Nucleus accumbens (tissue), 56 donors: ENCODE measurements around the gene SYCP2.

Source experiments
- DNase-seq, 56 donors: peaks; one replicate each; lab custom pipeline; 2025; lab: John Stamatoyannopoulos, UW

Gene SYCP2

DNA sequence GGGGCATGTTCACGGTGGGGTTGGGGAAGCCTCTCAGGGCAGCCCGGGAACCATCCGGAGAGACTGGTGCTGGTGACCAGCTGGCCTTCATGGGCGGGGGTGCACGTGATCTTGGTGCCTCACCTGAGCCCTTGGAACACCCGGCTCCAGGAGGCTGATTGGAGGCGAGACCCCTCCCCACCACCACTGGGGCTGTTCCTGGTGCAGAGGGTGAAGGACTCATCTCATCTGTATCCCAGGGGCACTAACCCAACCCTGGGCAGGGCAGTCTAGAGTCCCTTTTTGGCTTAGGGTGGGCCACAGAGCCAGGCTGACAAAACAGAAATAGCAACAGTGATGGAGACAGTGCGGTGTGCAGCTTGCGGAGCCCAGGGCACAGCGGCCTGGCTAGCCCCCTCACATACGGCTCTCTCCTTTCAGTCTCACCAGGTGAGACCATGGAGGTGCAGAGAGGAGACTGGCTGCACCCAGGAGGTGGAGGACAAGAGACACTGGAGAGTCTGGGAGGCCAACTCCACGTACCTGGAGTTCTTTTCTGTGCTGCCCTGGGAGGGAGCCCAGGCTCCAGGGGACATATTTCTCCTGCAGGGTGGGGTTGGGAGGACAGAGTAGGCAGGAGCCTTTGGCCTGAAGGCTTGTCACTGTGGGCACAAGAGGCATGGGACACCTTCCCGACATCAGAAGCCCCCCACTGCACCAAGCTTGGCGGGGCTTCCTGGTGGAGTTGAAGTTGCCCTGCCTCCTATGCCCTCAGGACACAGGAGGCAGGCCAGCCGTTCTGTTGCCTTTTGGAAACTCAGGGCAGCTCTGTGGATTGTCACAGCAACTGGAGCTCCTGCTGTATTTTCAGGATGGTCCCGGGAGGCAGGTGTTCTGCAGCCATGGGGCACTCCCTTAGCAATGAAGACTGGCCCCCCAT is 106.0 kb downstream of the SYCP2 start:
- no peak for DNase-seq

DNA sequence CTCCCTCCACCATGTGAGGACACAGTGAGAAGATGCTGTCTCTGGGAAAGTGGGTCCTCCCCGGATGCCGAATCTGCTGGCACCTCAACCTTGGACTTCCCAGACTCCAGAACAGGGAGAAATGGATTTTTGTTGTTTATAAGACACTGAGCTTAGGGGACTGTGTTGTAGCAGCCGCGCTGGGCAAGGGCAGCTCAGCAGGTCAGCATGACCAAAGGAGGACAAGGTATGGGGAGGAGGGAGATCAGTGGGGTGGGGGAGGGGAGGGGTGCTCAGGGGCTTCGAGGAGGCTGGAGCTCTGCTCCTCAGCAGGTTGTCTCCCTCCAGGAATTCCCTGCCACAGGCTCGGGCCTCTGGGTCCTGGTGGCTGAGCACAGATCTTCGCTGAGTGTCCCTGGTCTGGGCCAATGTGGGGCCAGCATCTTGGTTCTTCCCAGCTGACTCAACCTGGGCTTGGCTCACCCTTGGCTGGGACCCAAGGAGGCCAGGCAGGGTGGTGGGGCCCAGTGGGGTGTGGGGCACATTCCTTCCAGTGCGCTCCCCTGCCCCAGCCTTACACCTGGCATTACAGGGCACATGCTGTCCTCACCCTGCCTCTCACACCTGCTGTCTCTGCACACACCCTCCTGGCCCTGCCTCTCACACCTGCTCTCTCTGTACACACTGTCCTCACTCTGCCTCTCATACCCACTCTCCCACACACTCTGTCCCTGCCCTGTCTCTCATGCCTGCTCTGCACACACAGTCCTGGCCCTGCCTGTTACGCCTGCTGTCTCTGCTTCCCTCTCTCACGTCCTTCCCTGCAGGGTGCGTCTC is 107.3 kb downstream of the SYCP2 start:
- no peak for DNase-seq

GRCh38 chr20:59825563-59825920 is 107.9 kb downstream of the SYCP2 start:
- no peak for DNase-seq

GRCh38 chr20:59824711-59825562 is 108.5 kb downstream of the SYCP2 start:
- no peak for DNase-seq

DNA sequence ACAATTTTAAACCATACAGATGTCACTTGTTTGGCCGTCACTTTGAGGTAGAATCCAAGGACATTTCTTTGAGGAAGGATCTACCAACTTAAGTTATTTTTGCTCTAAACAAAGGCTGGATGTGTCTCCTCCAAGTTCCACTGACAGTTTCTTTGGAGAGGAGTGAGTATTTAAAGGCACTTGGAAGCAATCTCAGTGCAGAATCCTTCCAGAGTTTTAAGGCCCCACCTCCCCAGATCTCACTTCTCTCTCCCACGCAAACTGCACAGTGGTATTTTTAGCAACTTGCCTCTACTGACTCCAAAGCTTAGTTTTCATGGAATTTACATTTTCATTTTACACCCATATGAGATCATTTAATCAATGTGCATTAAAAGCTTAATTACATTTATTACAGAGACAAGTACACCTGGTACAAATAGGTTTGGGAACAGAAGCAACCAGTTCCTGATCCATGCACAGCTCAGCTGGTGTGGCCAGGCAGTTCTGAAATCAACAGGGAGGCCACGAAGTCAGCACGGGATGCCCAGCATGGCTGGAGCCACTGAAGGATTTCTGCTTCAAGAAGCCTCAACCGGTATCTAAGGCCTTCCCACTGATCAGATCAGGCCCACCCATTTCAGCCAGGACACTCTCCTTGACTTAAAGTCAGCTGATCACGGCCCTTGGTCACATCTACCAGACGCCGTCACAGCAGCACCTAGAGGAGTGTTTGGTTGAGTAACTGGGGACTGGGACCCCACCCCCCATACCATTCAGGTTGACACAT is 109.8 kb downstream of the SYCP2 start:
- DNase-seq = no peak

DNA sequence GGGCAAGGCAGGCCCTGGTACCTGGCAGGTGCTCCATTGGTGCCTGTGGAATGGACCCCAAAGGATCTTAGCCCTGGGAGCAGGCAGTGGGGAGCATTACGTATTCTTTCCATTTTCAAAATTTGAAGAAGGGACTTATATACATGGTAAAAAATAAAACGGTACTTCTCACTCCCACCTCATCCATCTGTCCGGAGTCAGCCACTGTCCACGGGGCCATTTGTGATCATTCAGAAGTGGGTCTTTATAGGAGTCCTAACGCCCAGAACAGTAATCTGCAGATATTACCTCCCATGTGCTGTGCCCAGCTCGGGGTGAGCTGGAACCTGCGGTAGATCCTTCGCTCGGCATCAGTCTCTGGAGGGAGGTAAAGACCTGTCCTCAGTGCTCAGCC is 110.4 kb downstream of the SYCP2 start:
- no peak for DNase-seq

DNA sequence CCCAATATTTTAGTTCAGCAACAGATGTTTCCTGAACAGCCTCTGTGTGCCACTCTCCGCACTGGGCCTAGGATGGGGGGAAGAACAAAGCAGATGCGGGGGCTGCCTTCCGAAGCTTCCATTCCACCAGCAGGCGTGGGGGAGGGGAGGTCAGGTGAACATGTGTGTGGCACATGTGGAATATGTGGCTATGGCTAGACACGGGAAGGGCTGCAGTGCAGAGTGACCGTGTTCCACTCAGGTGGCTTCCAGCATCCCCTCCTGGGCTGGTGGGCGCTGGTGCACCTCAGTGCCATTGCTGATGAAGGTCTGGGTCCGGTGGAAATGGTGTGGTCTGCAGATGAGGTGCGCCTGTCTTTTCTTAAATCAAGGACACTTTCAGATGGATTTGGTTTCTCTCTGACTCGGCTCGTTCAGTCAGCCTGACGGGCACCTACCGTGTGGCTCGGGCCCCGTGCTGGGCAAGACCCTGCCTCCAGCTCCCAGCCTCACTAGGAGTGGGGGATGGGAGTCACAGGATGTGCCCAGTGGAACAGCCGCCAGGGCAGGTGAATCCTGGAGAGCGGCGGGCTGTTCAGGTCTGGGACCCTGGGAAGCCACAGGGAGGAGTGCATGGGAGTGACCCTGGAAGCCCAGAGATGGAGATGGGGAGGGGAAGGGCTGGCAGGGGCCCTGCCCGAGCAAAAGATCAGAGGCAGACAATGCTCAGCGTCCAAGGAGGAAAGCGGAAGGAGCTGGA is 111.0 kb downstream of the SYCP2 start:
- no peak for DNase-seq

DNA sequence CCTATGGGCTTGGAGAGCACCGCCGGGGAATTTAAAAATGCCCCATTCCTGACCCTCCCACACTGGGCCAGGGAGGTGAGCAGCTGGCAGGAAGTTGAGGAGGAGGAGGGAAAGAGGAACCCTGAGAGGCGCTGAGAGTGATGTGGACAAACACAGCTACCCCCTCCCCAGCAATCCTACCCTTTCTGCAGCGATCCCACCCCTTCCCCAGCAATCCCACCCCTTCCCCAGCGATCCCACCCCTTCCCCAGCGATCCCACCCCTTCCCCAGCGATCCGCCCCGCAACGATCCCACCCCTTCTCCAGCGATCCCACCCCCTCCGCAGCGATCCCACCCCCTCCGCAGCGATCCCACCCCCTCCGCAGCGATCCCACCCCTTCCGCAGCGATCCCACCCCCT is 111.6 kb downstream of the SYCP2 start:
- DNase-seq = no peak

DNA sequence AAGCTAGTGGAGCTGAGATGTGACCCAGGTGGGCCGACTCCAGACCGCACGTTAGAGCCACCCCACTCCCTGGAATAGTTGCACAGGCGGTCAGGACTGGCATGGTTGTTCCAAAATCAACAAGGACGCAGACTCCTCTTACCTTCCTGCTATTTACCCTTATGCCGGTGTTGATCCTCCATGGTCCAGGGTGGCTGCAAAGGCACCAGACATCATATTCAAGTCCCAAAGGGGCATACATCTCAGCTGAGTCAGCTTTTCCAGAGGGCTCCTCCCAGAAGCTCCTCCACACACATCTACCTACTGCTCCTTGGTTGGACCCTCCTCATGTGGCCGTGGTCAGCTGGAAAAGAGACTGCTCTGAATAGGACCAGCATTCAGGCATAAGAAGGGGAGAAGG is 112.2 kb downstream of the SYCP2 start:
- no peak for DNase-seq

DNA sequence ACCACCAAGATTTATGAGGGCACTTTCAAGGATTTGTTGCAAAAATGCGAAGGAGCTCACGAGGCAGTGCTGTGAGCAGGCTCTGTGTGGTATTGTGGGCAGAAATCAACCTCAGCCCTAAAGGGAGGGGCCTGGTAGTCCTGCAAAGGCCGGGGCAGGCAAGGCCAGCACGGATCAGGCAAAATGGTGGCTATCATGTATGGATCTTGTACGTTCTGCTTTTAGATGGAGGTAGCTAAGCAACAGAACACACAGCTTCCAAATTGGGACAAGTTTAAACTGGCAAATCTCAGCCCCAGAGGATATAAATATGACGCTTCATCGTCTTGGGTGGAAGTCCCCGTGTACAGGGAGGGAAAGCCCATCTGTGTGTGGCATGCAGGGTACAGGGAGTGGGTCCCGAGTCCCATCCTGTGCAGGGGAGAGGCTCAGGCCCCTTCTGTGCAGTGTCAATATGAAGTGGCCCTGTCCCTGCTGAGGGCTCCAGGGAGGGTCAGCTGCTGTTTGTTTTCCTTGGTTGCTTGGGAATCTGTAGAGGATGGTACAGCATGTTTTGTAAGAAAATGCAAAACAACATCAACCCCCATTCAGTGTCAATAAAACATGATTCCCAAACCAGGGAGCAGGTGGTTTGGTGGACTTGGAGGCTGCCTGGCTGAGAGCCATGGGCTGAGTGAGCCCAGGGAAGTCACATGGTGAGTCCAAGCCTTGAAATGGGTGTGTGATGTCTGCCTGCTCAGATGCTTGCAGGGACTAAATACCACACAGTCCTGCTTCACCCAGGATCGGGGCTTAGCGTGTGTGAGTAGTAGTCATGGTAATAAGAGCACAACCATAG is 113.0 kb downstream of the SYCP2 start:
- DNase-seq = peak in 33 of 56 donors; percentile 21 to 77 (median 40)

- no peak for DNase-seq
These were observed 113.8 kb downstream of the SYCP2 start for GRCh38 chr20:59819496-59820203.

DNA sequence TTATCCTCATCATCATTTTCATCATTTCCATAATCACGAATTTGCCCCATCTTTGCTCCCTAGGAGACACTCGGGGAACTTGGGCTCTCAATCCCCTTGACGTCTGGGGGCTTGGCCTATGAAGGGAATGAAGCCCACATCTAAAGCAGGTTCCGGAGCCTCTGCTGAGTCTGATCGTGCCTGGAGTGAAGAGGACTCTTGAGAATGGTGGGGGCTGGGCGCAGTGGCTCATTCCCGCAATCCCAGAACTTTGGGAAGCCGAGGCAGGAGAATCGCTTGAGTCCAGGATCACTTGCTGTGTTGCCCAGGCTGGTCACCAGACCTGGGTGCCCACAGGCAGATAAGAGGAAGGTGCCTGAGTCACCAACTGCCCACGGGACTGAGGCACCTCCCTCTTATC is 114.5 kb downstream of the SYCP2 start:
- DNase-seq = no peak

- DNase-seq = no peak
These were observed 115.4 kb downstream of the SYCP2 start for GRCh38 chr20:59817846-59818615.

GRCh38 chr20:59817406-59817805 is 116.0 kb downstream of the SYCP2 start:
- DNase-seq = no peak

DNA sequence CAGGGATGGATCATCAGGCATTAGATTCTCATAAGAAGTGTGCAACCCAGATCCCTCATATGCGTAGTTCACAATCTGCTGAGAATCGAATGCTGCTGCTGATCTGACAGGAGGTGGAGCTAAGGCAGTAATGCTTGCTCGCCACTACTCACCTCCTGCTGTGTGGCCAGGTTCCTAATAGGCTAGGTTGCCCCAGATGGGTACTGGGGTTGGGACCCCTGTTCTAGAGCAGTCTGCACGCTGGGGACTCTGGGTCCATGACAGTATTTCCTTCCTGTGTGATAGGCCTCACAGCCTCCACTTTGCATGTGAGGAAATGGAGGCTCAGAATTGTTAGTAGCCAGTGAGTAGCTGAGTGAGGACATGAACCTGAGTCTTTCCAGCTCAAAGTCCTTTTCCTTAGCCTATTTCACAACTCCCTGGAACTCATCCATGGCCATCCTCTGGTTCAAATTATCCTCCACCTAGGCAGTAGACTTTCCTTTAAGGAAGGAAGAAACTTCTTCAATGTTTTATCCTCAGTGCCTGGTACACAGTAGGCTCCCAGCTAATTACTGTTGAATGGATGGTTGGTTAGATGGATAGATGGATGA is 117.2 kb downstream of the SYCP2 start:
- no peak for DNase-seq

- no peak for DNase-seq
These were observed 118.5 kb downstream of the SYCP2 start for GRCh38 chr20:59814840-59815340.
